NCI-H345 treated with DMSO at 0.1 percent for 48 hours (cell line): Measurements from ENCODE around the gene NRDC.
"Not testable (repeated sequence)": the region's sequence is repeated elsewhere in the genome, so short reads cannot be mapped to it uniquely, and the experiment has no call there.

Source experiments
- DNase-seq: peaks from one replicate; lab custom pipeline; 2025; ENCODE audit not compliant: unreplicated experiment; lab: John Stamatoyannopoulos, UW

NRDC gene

GRCh38 chr1:51898090-51898734 is 19.7 kb upstream of the NRDC start:
- no peak for DNase-seq

GRCh38 chr1:51897699-51898031 is 19.1 kb upstream of the NRDC start:
- DNase-seq: no peak

- DNase-seq: not testable (repeated sequence)
Observed at GRCh38 chr1:51894748-51895147, 16.2 kb upstream of the NRDC start.

GRCh38 chr1:51878308-51878615 is 265 bp downstream of the NRDC start:
- no peak for DNase-seq

GRCh38 chr1:51877434-51878307 is 856 bp downstream of the NRDC start:
- DNase-seq: no peak

- DNase-seq: no peak
Observed at GRCh38 chr1:51875836-51876235, 2.7 kb downstream of the NRDC start.

- DNase-seq: no peak
Observed at GRCh38 chr1:51875291-51875772, 3.2 kb downstream of the NRDC start.

- not testable (repeated sequence) for DNase-seq
Observed at GRCh38 chr1:51873270-51873669, 5.3 kb downstream of the NRDC start.

GRCh38 chr1:51871351-51871975 is 7.1 kb downstream of the NRDC start:
- no peak for DNase-seq

- DNase-seq: no peak
Observed at GRCh38 chr1:51870603-51871350, 7.8 kb downstream of the NRDC start.

- DNase-seq: no peak
Observed at GRCh38 chr1:51867479-51868232, 10.9 kb downstream of the NRDC start.

GRCh38 chr1:51863384-51863783 is 15.1 kb downstream of the NRDC start:
- no peak for DNase-seq

- no peak for DNase-seq
Observed at GRCh38 chr1:51861669-51862068, 16.9 kb downstream of the NRDC start.

- no peak for DNase-seq
Observed at GRCh38 chr1:51859735-51860134, 18.8 kb downstream of the NRDC start.

- DNase-seq: no peak
Observed at GRCh38 chr1:51859333-51859732, 19.2 kb downstream of the NRDC start.

- no peak for DNase-seq
Observed at GRCh38 chr1:51858892-51859291, 19.6 kb downstream of the NRDC start.

GRCh38 chr1:51856745-51857144 is 21.8 kb downstream of the NRDC start:
- no peak for DNase-seq

- DNase-seq: no peak
Observed at GRCh38 chr1:51855624-51856023, 22.9 kb downstream of the NRDC start.

GRCh38 chr1:51853360-51853759 is 25.2 kb downstream of the NRDC start:
- no peak for DNase-seq

GRCh38 chr1:51851882-51852396 is 26.6 kb downstream of the NRDC start:
- no peak for DNase-seq
